ENCODE data around the gene RHBDF1.

RHBDF1 gene

DNA sequence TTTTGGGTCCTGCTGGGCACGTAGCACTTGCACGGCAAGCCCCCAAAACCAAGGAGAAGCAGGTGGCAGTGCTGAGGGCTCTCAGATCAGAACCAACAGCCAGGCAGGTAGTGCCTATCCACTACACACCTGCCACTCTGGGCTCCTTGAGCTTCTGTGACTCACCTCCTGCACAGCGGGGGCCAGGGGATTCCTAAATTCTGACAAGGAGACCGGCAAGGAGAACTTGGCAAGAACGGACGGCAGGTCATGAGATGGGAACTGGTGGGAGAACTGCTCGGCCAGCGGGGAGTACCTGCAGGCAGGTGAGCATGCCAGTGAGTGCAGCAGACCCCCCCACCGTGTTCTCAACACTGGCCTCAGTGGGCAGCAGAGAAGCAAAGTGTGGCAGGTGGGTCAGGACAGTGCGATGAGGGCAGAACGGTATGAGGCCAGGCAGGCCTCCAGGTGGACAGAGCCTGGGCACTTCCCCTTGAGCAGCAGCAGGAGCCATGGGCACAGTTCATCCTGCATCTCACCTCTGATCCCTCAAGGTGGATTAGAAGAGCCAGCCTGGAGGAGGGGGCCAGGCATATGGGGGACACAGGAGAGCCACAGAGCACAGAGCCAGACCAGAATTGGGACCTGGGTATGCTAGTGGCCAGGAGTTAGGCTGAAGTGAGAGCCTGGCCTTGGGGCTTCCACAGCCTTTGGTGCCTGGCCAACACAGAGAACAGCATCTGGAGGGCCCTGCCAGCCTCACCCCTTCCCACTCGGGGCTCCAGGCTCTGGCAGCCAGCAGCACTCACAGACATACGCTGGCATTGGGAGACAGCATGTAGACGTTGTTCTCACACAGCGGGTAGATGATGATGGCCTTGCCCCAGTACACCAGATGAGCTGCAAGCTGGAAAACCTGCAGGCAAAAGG lies 20.3 kb upstream of the RHBDF1 start:
- DNase-seq (ENCODE audit: low read depth), result no peak

DNA sequence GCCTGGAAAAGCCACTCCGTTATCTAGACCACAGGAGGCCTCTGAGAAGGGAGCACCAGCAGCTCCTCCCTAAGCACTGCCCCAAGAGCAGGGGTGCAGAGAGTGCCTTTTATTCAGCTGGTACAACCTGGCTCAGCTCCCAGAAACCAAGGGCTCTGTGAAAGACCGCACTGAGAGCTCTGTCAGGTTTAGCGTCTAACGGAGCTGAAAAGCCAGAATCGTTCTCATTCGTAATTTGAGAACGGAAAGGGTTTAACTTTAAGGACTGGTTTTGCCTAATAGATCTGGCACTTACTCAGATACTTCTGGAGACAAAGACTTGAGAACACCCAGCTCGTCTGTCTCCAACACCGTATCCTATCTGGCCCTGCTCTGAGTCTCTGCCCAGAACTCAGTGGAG lies 19.1 kb upstream of the RHBDF1 start:
- DNase-seq (ENCODE audit: low read depth), result peak; percentile 77

GRCh38 chr16:89391-90302 lies 17.2 kb upstream of the RHBDF1 start:
- no peak for DNase-seq (ENCODE audit: low read depth)

DNA sequence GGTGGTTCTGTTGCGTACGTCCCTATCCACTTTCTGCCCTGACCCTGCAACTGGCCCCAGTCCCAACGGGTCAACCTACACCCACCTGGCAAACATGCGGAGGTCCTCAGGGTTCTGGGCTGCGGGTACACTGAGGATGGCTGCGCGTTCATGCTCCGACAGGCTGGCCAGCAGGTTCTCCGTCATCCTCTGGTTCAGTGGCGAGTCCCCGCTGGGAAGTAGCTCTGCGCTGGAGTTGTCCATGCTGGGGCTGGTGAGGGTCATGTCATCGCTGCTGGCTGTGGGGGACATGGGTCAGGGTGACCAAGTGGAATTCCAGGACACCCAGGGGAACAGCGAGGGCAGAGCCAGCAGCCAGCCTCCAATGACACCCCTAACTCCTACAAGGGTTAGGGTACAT lies 16.2 kb upstream of the RHBDF1 start:
- DNase-seq (ENCODE audit: low read depth), result no peak

- no peak for DNase-seq (ENCODE audit: low read depth)
These were observed 14.1 kb upstream of the RHBDF1 start for GRCh38 chr16:86483-86952.

DNA sequence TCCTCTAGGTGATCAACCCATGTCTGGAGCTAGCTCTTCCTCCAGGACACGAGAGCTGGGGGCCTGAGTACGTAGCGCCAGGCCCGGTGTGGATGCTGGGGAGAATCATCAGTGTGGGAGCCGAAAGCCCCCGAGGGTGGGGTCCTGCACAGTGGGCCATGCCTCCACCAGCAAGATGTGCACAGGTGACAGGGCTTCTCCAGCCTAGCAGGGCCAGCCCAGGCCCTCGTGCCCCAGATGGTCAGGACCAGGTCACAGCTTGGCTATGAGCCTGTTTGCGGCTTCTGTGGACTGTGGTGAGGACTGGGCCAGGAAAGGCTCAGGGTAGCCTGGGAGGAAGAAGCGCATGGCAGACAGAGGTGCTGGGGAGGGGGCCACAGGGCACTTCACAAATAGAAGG lies 13.4 kb upstream of the RHBDF1 start:
- no peak for DNase-seq (ENCODE audit: low read depth)

GRCh38 chr16:85407-85782 lies 13.0 kb upstream of the RHBDF1 start:
- no peak for DNase-seq (ENCODE audit: low read depth)

- DNase-seq (ENCODE audit: low read depth), result peak; percentile 90
These were observed 12.4 kb upstream of the RHBDF1 start for GRCh38 chr16:84718-85406.

GRCh38 chr16:83781-84615 lies 11.6 kb upstream of the RHBDF1 start:
- DNase-seq (ENCODE audit: low read depth), result no peak

DNA sequence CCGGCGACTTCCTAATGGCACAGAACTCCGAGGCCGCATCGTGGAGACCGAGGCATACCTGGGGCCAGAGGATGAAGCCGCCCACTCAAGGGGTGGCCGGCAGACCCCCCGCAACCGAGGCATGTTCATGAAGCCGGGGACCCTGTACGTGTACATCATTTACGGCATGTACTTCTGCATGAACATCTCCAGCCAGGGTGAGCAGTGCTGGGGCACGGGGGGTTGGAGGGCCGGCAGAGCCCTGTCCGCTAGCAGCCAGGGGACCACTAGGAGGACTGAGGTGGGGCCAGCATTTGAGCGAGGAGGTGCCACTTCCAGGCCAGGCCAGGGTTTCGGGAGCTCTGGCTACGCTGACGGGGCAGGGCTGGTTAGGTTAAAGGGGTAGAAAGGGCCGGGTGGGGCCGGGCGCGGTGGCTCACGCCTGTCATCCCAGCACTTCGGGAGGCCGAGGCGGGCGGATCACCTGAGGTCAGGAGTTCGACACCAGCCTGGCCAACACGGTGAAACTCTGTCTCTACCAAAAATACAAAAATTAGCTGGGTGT lies 10.7 kb upstream of the RHBDF1 start:
- no peak for DNase-seq (ENCODE audit: low read depth)

DNA sequence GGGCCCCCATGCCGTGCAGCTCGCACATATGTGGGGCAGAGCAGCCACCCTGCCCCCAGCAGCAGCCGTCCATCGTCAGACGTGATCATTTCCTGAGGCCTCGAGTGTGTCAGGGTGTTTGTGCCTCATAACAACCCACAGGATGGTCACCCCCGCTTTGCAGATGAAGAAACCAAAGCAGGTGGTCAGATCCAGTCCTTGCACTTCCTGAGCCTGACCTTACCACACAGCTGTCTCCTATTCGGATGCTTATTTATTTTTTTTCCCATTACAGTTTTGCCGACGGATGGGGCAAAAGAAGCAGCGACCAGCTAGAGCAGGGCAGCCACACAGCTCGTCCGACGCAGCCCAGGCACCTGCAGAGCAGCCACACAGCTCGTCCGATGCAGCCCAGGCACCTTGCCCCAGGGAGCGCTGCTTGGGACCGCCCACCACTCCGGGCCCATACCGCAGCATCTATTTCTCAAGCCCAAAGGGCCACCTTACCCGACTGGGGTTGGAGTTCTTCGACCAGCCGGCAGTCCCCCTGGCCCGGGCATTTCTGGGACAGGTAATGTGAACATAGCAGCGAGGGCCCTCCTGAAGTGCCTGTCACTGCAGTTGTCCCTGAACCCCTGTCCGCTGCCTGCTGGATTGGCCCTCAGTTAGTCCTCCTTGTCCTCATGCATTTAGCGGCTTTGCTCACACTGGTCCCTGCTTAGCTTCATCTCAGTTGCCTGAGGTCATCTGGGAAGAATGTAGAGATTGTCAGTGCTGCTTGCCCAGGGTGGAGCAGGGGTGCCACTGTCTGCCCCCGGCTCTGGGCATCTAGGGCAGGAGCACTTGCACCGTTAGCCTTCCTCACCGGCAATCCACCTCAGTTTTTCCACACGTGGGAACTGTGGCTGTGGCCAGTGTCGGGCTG lies 7.0 kb upstream of the RHBDF1 start:
- DNase-seq (ENCODE audit: low read depth), result no peak

- DNase-seq (ENCODE audit: low read depth), result peak; percentile 45
These were observed 6.2 kb upstream of the RHBDF1 start for GRCh38 chr16:78444-79150.

DNA sequence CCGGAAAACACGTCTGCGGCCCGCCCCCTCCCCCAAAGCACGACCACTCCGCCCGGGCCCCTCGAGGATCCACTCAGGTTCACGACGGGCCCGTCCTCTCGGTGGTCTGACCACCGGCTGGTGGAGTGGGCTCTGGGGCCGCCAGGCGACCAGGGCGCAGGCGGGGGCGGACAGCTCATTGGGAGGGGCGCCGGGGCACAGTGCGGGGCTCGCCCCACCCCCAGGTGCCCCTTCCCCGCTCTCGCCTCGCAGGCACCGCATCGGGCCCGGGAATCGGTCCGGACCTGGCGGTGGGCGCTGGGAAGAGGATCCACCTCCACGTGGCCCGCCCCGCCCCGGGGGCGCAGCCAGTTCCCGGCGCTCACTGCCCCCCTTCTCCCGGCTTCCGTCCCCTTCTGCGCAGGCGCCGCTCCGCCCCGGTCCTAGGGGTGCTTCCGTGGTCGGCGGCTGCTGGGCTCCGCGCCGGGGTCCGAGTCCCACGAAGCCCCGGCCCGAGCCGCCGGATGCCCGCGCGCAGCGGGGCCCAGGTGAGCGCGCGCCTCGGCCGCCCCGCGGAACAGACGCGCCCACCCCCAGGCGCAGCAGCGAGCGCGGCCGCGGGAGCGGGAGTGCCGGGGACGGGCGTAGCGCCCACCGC lies 5.5 kb upstream of the RHBDF1 start, which contains the start of gene MPG:
TSS of gene MPG (plus strand) at position 419 of the 637 bp plus-strand sequence. CDS start at position 504, 85 bp downstream.
- peak; percentile 80 for DNase-seq (ENCODE audit: low read depth)

- peak; percentile 66 for DNase-seq (ENCODE audit: low read depth)
These were observed 4.9 kb upstream of the RHBDF1 start for GRCh38 chr16:77273-77806.

DNA sequence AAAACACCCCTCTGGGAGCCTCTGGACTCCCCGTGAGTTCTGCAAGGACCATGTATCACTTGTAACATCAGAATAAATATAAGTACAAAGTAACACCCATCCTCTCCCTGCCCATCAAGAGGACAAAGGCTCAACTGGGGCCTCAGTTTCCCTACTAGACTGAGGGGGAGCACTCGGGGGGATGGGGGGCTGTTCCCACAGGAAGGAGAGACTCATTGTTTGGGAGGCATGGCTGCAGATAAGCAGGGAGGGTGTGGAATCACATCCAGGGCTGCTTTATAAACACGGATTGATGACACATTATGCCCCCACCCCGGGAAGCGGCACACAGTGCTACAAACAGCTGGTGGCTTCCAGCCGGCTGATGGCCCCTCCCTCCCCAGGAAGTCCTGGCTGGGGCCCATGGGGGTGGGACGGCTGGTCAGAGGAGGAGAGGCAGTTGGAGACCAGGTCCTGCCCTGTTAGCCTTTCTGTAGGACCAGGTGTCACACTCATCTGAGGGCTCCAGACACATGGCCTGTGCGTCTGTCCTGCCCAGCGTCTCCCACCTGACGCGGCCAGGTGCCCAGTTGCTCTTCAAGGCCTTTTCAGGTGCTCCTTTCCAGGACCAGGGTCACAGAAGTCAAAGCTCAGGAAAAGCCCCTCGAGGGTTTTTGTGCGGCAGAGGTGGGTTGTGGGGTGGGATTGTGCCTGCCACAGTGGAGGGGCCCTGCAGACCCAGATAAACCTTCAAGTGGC lies 4.3 kb upstream of the RHBDF1 start:
- DNase-seq (ENCODE audit: low read depth), result peak; percentile 77

DNA sequence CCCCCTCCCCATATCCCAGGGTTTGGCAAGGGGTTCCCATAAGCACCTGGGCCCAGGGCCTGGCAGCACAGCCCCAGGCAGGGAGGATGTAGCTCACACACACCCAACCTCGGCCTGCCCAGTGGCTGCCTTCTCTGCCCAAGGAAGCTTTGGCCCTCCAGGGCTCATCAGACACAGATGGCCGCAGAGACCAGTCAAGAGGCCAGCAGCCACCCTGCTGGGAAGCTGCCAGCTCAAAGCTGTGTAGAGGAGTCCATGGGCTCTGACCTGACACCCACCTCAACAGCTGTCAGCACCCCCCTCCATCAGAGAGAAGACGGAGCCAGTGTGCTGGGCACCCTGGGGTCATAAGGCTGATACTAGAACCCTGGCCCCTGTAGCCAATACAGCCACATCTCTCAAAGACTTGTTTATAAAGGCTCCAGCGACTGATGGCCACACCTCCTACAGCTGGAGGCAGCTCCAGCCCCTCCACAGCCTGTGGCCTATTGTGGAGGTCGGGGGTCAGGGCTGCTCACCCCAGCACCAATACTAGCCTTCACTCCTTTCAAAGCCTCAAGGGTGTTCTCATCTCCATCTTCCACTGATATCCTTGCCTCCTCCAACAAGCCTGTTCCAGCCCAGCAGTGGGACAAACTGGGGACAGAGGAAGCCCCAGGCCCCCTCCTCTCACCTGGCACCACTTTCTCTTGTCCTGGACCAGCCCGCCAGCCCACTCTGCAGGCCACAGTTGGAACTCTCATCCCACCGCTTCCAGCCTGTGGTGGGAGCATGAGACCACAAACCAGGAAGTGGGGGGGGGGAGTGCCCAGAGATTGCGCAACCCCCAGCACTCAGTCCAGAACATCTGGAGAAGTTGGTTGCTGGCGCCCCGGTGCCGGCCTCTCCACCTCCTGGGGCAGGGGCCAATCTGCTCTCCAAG lies 3.4 kb upstream of the RHBDF1 start:
- DNase-seq (ENCODE audit: low read depth), result peak; percentile 88

Data from fibroblast of gingiva (primary cell).